Measurements from ENCODE around the gene PAX7.

Gene PAX7

GRCh38 chr1:18652791-18653190 lies 22.1 kb downstream of the PAX7 start:
- no peaks in the 10 kb centered on the region for H3K36me3 Mint-ChIP-seq (ENCODE audit: low read depth)
- peaks cover 10% of the 10 kb centered on the region for H3K4me1 Mint-ChIP-seq (ENCODE audit: low read depth)
- DNase-seq (ENCODE audit: low spot score): no peak
- H3K27ac Mint-ChIP-seq: no peak overlapping the region
- H3K9me3 Mint-ChIP-seq: no peaks in the 10 kb centered on the region
- H3K27me3 Mint-ChIP-seq (ENCODE audit: low read depth): peaks cover 75% of the 10 kb centered on the region
- no peak overlapping the region for H3K4me3 Mint-ChIP-seq

DNA sequence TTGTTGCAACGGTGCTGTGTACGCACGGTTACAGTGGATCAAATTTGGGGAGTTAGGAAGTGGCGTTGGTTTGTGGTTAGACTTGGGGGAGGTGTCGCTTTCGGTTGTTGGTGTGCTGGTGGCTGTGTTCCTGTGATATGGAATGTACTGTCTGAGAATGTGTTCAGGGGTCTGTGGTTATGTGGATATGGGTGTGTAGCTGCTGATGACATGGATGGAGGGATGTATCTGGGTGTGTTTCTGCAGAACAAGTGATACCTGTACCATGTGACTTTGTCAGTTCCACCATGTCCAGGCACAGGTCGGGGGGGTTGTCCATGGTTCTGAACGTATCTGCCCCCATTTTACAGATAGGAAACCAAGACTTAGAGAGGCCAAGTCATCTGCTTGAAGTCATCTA lies 22.7 kb downstream of the PAX7 start:
- Mint-ChIP-seq H3K27me3 (ENCODE audit: low read depth) (peaks cover 72% of the 10 kb centered on the region), H3K4me3 (peak overlapping the region; percentile 40), H3K27ac (no peak overlapping the region), H3K4me1 (ENCODE audit: low read depth) (peaks cover 10% of the 10 kb centered on the region), H3K36me3 (ENCODE audit: low read depth) (no peaks in the 10 kb centered on the region), H3K9me3 (no peaks in the 10 kb centered on the region)
- DNase-seq (ENCODE audit: low spot score): no peak

GRCh38 chr1:18653916-18654315 lies 23.3 kb downstream of the PAX7 start:
- Mint-ChIP-seq H3K27me3 (ENCODE audit: low read depth) (peaks cover 67% of the 10 kb centered on the region), H3K4me1 (ENCODE audit: low read depth) (peaks cover 10% of the 10 kb centered on the region), H3K27ac (no peak overlapping the region), H3K4me3 (no peak overlapping the region), H3K9me3 (no peaks in the 10 kb centered on the region), H3K36me3 (ENCODE audit: low read depth) (no peaks in the 10 kb centered on the region)
- DNase-seq (ENCODE audit: low spot score): no peak

GRCh38 chr1:18654599-18654998 lies 24.0 kb downstream of the PAX7 start:
- Mint-ChIP-seq H3K27ac (no peak overlapping the region), H3K27me3 (ENCODE audit: low read depth) (peaks cover 61% of the 10 kb centered on the region), H3K9me3 (no peaks in the 10 kb centered on the region), H3K4me1 (ENCODE audit: low read depth) (peaks cover 10% of the 10 kb centered on the region), H3K4me3 (no peak overlapping the region), H3K36me3 (ENCODE audit: low read depth) (no peaks in the 10 kb centered on the region)
- DNase-seq (ENCODE audit: low spot score): no peak

- H3K36me3 Mint-ChIP-seq (ENCODE audit: low read depth): no peaks in the 10 kb centered on the region
- peaks cover 38% of the 10 kb centered on the region for H3K27me3 Mint-ChIP-seq (ENCODE audit: low read depth)
- peaks cover 7% of the 10 kb centered on the region for H3K4me1 Mint-ChIP-seq (ENCODE audit: low read depth)
- H3K9me3 Mint-ChIP-seq: no peaks in the 10 kb centered on the region
- no peak overlapping the region for H3K27ac Mint-ChIP-seq
- no peak overlapping the region for H3K4me3 Mint-ChIP-seq
- no peak for DNase-seq (ENCODE audit: low spot score)
These were observed 27.0 kb downstream of the PAX7 start for GRCh38 chr1:18657506-18658201.

DNA sequence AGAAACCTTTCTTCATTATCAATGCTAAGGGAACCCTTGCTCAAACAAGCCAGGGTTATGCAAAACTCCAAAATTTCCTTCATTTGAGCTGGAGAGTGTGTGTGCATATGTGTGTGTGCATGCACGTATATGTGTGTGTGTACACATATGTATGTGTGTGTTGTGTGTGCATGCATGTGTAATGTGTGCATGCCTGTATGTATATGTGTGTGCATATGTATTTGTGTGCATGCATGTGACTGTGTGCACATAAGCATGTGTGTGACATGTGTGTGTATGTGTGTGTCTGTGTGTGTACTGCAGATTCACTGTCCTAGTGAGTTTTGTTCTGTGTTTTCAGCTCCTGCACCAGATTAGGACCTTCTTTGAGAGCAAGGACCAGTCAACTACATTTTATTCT lies 28.2 kb downstream of the PAX7 start:
- no peak overlapping the region for H3K27ac Mint-ChIP-seq
- H3K4me3 Mint-ChIP-seq: no peak overlapping the region
- H3K27me3 Mint-ChIP-seq (ENCODE audit: low read depth): peaks cover 29% of the 10 kb centered on the region
- H3K36me3 Mint-ChIP-seq (ENCODE audit: low read depth): no peaks in the 10 kb centered on the region
- no peaks in the 10 kb centered on the region for H3K9me3 Mint-ChIP-seq
- H3K4me1 Mint-ChIP-seq (ENCODE audit: low read depth): no peaks in the 10 kb centered on the region
- DNase-seq (ENCODE audit: low spot score): no peak

DNA sequence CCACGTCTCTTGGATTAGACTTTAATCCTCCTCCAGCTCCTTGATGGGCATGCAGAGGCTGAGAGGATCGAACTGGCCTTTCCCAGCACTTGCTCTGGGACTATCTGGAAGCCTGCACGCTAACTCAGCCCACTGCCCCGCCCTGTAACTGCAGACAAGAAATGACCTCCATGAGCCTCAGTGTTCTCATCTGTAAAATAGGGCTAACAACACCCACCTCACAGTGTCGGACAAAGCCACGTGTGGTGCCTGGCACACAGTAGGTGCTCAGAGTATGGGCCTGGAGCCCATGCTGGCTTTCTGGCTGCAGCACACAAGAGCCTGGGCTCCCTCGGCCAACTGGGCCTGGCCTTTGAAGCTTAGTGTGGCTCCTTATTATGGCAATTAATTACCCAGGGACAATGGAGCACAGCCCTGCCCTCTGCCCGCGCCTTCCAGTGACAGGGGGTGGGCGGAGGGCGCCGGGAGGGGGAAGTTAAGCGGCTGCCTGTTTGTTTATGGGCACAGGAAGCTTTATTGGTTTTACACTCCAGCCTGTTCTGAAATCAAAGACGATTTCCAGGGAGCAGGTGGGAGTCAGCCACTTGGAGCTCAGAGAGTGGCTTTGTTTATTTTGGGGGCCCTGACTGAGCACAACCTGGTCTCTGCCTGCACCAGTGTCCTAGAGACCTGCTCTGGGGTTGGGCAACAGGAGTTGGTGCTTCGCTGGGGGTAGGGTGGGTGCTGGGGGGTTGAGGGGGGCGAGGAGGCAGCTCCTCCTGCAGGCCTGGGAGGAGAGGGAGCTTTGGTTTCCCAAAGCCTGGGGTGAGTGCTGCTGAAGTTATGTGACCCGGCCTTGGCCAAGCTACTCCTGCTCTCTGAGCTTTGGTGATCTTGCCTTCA lies 31.0 kb downstream of the PAX7 start:
- Mint-ChIP-seq H3K9me3 (no peaks in the 10 kb centered on the region), H3K27ac (no peak overlapping the region), H3K4me1 (ENCODE audit: low read depth) (no peaks in the 10 kb centered on the region), H3K36me3 (ENCODE audit: low read depth) (no peaks in the 10 kb centered on the region), H3K27me3 (ENCODE audit: low read depth) (peaks cover 10% of the 10 kb centered on the region), H3K4me3 (no peak overlapping the region)
- DNase-seq (ENCODE audit: low spot score): no peak

DNA sequence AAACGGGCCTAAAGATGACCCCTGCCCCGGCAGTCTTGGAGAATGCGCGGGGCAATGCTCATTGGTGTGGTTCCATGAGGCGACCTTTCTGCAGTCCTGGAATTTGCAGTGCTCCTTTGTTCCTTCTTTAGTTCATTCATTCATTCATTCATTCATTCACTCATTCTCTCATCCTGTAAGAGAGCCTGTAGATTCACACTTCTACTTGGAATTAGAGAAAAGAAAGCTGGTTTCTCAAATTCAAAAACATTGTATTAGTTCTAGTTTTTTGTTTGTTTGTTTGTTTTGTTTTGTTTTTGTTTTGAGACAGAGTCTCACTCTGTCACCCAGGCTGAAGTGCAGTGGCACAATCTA lies 31.6 kb downstream of the PAX7 start:
- Mint-ChIP-seq H3K36me3 (ENCODE audit: low read depth) (no peaks in the 10 kb centered on the region), H3K4me3 (no peak overlapping the region), H3K9me3 (no peaks in the 10 kb centered on the region), H3K4me1 (ENCODE audit: low read depth) (no peaks in the 10 kb centered on the region), H3K27me3 (ENCODE audit: low read depth) (peaks cover 6% of the 10 kb centered on the region), H3K27ac (no peak overlapping the region)
- DNase-seq (ENCODE audit: low spot score): no peak

DNA sequence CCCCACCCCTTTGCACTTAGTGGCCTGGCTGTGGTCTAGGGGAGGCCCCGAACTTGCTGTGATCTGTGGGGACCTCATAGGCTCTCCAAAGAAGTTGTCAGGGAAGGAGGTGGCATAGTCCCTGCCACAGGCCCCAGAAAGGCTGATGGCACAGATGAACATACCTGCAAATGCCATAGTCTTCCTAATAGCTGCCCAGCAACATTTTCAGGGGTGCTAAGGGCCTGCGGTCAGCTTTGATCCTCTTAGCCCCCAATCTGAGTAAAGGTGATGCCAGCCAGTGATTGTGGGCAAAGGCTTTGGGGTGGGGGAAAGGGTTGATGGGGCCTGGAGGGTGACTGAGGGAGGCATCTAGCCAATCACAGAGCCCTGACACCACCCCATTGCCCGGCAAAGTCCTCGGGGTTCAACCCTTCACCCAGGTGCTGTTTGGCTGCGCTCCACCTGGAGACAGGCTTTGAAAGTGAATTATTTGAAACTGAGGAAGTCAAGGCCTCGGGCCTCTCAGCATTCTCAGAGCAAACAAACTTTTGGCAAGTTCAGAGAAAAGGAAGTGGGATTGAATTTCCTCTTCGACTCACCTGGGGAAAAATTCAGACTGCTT lies 35.8 kb downstream of the PAX7 start:
- Mint-ChIP-seq H3K36me3 (ENCODE audit: low read depth) (no peaks in the 10 kb centered on the region), H3K4me3 (no peak overlapping the region), H3K4me1 (ENCODE audit: low read depth) (no peaks in the 10 kb centered on the region), H3K27ac (no peak overlapping the region), H3K9me3 (no peaks in the 10 kb centered on the region), H3K27me3 (ENCODE audit: low read depth) (peaks cover 6% of the 10 kb centered on the region)
- DNase-seq (ENCODE audit: low spot score): no peak

GRCh38 chr1:18667333-18667732 lies 36.7 kb downstream of the PAX7 start:
- Mint-ChIP-seq H3K27me3 (ENCODE audit: low read depth) (peaks cover 6% of the 10 kb centered on the region), H3K36me3 (ENCODE audit: low read depth) (no peaks in the 10 kb centered on the region), H3K4me1 (ENCODE audit: low read depth) (no peaks in the 10 kb centered on the region), H3K4me3 (no peak overlapping the region), H3K27ac (no peak overlapping the region), H3K9me3 (no peaks in the 10 kb centered on the region)
- DNase-seq (ENCODE audit: low spot score): no peak

DNA sequence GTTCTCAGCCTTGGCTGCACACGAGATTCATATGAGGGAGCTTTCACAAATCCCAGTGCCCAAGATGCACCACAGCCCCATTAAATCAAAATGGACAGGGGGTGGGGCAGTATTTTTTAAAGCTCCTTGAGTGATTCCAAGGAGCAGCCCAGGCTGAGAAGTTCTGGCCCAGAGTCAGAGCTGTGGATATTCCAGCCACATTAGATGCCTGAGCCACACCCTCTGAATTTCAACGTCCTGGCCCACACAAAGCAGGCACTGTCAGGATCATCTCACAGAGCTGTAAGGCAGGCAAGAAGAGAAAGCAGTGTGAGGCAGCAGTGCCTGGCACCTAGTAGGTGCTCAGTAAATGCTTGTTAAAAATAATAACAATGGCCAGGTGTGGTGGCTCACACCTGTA lies 37.4 kb downstream of the PAX7 start:
- Mint-ChIP-seq H3K4me1 (ENCODE audit: low read depth) (no peaks in the 10 kb centered on the region), H3K27me3 (ENCODE audit: low read depth) (peaks cover 6% of the 10 kb centered on the region), H3K36me3 (ENCODE audit: low read depth) (no peaks in the 10 kb centered on the region), H3K9me3 (no peaks in the 10 kb centered on the region), H3K4me3 (no peak overlapping the region), H3K27ac (no peak overlapping the region)
- no peak for DNase-seq (ENCODE audit: low spot score)

GRCh38 chr1:18668750-18669404 lies 38.2 kb downstream of the PAX7 start:
- DNase-seq (ENCODE audit: low spot score): no peak
- no peaks in the 10 kb centered on the region for H3K4me1 Mint-ChIP-seq (ENCODE audit: low read depth)
- H3K27me3 Mint-ChIP-seq (ENCODE audit: low read depth): peaks cover 6% of the 10 kb centered on the region
- H3K4me3 Mint-ChIP-seq: no peak overlapping the region
- no peak overlapping the region for H3K27ac Mint-ChIP-seq
- H3K9me3 Mint-ChIP-seq: no peaks in the 10 kb centered on the region
- H3K36me3 Mint-ChIP-seq (ENCODE audit: low read depth): no peaks in the 10 kb centered on the region

DNA sequence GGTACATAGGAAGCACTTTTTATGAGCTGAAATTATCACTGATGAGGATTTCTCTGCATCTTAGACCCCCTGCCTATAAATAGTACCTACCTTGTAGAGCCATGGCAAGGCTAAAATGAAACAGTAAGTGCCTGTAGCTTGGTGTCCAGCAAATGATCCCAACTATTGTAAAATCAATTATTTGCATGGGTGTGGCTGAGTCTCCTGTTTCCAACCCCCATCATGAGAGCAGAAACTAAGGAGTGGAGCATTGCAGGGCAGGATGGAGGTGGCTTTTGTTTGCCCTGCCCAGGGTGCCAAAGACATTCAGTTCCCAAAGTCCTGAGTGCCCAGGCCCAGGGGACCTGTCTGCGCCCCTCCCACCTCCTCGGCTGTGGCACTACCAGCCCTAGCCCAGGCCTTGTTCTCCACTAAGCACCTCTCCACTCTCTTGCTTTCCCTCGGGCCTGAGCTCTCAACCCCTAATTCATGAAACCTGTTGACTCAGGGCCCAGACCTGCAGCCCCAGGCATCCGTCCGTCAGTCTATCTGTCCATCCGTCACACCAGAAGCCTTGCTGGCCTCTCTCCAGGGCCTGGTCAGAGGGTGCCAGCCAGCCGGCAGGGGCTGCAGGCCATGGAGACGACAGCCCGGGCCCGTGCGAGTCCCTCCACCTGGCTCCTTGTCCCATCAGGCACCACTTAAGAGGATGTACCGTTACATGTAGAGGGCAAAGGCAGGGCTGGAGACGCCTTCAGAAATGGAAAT lies 39.6 kb downstream of the PAX7 start:
- Mint-ChIP-seq H3K4me1 (ENCODE audit: low read depth) (no peaks in the 10 kb centered on the region), H3K4me3 (no peak overlapping the region), H3K9me3 (no peaks in the 10 kb centered on the region), H3K27me3 (ENCODE audit: low read depth) (peaks cover 10% of the 10 kb centered on the region), H3K27ac (no peak overlapping the region), H3K36me3 (ENCODE audit: low read depth) (no peaks in the 10 kb centered on the region)
- no peak for DNase-seq (ENCODE audit: low spot score)
